Embryonic facial prominence (tissue), 1 donor: ENCODE results near the gene TMEM108.
A peak's percentile ranks its signal among the peaks of the same experiment; 100 is the strongest.
"Not testable (repeated sequence)": the region's sequence is repeated elsewhere in the genome, so short reads cannot be mapped to it uniquely, and the experiment has no call there.

Source experiments
- DNase-seq: peaks from one replicate; pipeline ENCODE4 v3.0.0-alpha.2; 2016; ENCODE audit errors: extremely low spot score

Gene TMEM108

GRCh38 chr3:133038089-133038730 lies at the start of gene TMEM108:
Gene TMEM108, plus strand, starts transcription at chr3:133038391.
- peak; percentile 47 for DNase-seq

GRCh38 chr3:132995971-132996370 lies 42.2 kb upstream of the TMEM108 start:
- DNase-seq: no peak

- no peak for DNase-seq
Measured at GRCh38 chr3:132997404-132998185, 40.6 kb upstream of the TMEM108 start.

- not testable (repeated sequence) for DNase-seq
Measured at GRCh38 chr3:133005032-133005431, 33.2 kb upstream of the TMEM108 start.

DNA sequence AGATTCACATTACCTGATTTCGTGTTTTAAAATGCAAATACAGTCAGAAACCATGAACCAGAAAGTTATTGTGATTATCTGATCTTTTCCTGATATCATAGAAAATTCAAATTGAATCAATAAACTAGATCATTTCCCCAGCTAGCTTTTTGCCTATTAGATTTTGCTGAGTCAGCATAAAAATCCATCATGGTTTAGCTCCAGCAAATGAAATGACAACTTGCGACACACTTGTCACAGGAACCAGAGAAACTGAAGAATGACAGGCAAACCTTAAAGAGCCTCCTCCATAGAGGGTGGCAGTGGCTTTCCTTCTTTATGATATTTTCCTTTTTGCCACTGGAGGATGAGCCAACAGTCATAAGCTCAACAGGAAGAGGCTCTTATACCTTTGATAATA lies 30.6 kb upstream of the TMEM108 start:
- no peak for DNase-seq

DNA sequence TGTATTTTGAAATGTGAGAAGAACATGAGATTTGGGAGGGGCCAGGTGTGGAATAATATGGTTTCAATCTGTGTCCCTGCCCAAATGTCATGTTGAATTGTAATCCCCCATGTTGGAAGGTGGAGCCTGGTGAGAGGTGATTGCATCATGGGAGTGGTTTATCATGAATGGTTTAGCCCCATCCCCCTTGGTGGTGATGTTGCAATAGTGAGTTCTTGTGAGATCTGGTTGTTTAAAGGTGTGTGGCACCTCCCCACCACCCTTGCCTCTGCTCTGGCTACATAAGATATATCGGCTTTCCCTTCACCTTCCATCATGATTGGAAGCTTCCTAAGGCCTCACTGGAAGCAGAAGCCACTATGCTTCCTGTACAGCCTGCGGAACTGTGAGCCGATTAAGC lies 23.9 kb upstream of the TMEM108 start:
- DNase-seq: no peak

DNA sequence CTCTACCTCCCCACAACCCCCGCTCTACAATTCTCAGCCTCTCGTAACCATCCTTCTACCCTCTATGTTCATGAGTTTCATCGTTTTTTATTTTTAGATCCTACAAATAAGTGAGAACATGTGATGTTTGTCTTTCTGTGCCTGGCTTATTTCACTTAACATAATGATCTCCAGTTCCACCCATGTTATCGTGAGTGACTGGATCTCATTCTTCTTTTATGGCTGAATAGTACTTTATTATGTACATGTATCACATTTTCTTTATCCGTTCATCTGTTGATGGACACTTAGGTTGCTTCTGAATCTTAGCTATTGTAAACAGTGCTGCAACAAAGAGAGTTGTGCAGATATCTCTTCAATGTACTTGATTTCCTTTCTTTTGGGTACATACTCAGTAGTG lies 22.6 kb upstream of the TMEM108 start:
- DNase-seq: not testable (repeated sequence)

DNA sequence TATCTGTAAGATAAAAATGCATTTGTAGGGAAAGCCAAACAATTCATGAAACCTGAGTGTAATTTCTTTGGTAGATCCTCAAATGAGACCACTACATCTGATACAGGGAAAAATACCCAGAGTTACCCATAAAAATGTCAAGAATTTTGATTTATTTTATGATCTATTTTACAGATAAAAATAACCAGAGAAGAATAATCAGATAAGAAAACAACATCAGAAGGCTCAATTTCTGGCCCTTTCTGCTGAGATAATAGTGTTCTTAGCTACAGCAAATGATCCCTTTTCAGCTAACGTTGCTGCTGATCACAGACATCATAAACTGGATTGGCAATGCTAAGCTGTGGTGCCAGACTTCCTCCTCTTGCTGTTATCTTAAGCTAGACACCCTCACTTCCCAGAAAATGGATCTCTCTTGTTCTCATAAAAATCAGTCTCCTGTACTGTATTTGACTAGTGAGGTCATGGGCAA lies 21.3 kb upstream of the TMEM108 start:
- no peak for DNase-seq

GRCh38 chr3:133018921-133019320 lies 19.3 kb upstream of the TMEM108 start:
- DNase-seq: no peak

GRCh38 chr3:133021206-133021605 lies 17.0 kb upstream of the TMEM108 start:
- no peak for DNase-seq

GRCh38 chr3:133023362-133023761 lies 14.8 kb upstream of the TMEM108 start:
- no peak for DNase-seq

GRCh38 chr3:133025546-133025945 lies 12.6 kb upstream of the TMEM108 start:
- no peak for DNase-seq

DNA sequence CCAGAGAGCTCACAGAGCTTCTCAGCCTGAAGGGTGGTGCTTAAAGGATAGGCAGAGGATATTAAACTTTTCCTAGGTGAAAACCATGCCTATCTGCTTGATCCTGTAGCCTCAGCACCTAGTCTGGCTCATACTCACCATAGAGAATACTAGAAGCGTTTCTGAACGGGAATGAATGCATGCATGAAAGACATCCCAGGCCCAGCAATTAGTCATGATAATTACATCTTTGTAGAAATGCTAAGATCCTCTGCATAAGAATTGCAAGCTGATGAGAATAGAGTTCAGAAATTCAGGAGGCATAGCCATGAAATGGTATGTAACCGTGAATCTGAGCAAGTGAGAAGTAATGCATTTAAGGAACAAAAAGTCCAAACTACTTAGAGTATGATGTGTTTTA lies 5.9 kb upstream of the TMEM108 start:
- DNase-seq: no peak

GRCh38 chr3:133037436-133037835 lies 755 bp upstream of the TMEM108 start:
- no peak for DNase-seq

DNA sequence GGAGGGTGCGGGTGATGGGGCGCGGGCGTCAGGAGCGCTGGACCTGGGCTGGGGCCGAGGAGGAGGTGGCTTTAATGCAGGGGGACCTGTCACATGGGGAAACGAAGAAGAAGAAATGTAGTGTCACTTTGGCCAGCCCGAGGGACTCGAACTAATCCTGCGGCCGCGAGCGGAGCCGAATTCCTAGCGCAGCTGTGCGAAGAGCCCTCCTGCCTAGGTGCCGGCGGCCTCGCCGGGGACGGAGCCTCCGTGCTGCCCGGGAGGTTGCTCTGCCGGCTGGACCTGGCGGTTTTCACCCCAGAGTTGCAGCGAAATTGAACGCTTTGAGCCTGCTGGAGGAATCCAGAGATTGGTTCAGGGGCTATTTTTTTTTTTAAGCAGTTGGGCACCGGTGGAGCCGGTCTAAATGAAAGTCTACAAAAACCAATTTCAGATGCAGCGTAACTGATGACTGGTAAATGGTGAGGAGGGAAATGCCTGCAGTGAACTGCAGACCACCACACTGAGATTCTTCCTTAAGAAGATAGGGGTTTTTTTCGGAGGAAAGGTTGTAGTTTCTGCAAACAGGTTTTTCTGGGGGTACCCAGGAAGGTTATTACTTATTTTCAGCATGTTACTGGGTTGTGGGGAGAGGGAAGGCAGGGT lies 662 bp downstream of the TMEM108 start:
- DNase-seq: no peak

DNA sequence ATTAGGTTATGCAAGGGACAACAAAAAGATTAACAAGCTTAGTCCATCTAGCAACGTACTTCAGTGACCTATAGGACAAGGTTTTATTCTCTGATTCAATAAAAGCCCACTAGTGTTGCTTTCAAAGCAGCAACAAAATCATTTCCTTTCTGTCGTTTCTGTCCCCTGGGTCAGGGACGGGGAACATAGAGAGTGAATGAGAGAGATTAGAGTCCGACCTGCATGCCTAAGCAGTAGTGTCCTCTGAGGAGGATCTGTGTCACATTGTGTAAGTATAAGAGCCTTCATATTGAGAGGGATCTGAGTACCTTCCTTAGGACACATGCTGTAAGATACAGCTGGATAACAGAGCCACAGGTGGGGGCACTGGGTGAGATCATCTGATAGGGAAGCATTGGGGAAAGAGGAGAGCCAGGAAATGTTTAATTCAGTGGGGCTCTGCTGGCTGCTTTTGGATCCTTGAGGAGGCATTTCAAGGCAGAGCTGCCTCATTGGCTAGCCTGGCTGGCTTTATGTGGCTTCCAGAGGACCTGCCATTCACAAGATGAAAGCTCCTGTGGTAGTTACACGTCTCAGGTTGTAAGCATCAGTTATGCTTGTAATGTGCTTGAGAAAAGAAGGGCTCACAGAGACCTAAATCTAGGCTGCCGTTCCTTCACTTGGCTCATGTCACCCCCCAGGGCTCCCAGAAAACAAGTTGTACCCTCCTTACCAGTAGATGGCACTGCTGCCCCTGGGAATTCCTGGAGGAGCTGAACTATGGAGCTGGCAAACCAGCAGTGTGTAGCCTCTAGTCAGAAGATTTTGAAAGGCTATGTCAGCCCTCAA lies 2.7 kb downstream of the TMEM108 start:
- peak; percentile 74 for DNase-seq

DNA sequence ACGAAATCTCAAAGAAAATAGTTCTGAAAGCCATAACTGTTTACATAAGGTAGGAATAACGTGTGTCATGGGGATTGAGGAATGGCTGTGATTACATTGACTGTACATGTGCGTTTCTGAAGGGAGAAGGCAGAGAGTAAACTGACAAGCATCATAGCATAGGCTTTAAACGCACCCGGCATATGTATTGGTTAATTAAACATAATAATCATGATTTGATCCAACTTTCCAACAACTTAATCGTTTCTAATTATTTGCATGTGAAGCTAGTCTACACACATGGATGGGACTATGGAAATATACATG lies 3.3 kb downstream of the TMEM108 start:
- no peak for DNase-seq

DNA sequence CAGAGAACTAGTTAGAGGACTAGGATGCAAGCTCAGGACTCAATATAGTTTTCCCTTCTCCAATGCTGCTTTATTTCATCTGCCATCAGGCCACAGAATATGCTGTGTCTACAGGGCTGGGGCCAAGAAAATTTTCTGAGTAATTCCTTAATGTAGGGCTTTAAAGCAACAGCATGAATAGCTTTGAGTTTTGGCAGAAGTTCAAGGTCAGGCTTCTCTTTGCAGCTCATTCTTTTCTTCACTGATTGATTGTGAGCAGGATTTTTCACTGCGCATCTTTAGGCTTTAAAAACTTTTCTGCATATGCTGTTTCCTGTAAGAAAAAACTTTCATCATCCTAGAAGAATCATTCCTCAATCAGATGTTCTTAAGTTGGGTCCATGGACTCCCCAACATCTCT lies 4.6 kb downstream of the TMEM108 start:
- DNase-seq: no peak

DNA sequence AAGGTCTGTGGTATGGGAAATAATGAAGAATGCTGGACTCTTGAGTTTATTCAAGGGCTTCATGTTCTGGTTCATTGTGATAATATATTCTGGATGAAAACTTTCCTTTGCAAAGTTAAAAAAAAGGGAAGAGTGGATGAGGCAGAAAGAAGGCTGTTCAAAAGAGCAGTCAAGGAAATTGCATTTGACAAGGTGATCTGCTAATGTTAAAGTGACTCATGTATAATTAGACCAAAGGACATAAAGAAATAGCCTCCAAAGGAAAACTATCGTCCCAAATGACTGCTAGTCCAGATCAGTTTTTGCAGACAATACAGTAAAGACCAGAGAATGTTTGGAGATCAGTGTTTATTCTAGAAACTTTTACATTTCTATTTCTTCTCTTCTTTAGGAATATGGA lies 9.8 kb downstream of the TMEM108 start:
- no peak for DNase-seq

GRCh38 chr3:133049491-133049890 lies 11.3 kb downstream of the TMEM108 start:
- DNase-seq: no peak

- DNase-seq: no peak
Measured at GRCh38 chr3:133050891-133051290, 12.7 kb downstream of the TMEM108 start.

GRCh38 chr3:133053532-133053931 lies 15.3 kb downstream of the TMEM108 start:
- DNase-seq: no peak
